ENCODE measurements around the gene SLC41A3.

SLC41A3 gene

DNA sequence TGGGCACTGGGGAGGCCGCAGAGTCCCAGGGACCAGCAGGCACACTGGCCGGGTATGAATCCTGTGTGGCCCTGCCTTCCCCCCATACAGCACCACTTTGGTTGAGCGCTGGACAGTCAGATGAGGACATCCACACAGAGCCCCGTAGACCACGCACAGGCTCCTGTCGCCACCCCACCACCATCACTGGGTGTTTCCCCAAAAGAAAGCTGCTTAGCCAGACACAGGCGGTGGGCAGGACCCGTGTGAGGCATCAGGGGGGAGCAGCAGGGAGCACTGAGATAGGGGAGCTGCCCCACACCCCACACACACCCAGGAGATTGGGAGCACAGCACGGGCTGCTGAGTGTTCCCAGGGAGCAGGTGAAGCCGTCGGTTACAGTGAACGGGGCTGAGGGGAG, 42.4 kb upstream of the SLC41A3 start:
- H3K4me3 ChIP-seq (replicated peaks in 1 of 2; ENCODE audit: low read depth in 2 of 2, low read length in 2 of 2), result no peak overlapping the region
- TF ChIP-seq, protein P1, sequence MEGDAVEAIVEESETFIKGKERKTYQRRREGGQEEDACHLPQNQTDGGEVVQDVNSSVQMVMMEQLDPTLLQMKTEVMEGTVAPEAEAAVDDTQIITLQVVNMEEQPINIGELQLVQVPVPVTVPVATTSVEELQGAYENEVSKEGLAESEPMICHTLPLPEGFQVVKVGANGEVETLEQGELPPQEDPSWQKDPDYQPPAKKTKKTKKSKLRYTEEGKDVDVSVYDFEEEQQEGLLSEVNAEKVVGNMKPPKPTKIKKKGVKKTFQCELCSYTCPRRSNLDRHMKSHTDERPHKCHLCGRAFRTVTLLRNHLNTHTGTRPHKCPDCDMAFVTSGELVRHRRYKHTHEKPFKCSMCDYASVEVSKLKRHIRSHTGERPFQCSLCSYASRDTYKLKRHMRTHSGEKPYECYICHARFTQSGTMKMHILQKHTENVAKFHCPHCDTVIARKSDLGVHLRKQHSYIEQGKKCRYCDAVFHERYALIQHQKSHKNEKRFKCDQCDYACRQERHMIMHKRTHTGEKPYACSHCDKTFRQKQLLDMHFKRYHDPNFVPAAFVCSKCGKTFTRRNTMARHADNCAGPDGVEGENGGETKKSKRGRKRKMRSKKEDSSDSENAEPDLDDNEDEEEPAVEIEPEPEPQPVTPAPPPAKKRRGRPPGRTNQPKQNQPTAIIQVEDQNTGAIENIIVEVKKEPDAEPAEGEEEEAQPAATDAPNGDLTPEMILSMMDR (IDR thresholded peaks at IDR 0.05; ENCODE audit: low read depth, low read length), result no peak
- DNase-seq (ENCODE audit: low read depth in 2 of 2), result no peak

DNA sequence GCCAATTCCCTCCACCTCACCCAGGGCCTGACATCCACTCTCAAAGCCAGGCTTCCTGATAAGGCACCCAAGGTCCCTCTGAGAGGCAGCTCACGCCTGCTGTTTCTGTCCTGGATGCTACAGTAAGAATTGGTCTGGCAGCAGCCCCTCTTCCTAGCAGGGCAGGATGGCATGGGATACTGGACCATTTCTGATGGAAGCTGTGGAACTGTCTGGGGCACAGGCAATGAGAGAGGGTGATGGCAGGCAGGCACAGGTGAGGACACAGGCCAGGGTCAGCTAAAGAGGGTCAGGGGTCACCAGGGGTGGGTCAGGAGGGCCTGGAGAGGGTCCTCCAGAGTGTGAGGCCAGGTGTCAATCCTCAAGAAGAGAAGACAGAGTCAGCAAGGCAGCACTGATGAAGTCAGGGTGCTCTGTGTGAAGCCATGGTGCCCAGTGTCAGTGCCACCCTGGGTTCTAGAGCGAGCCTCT, 41.9 kb upstream of the SLC41A3 start:
- TF ChIP-seq, protein P1 (IDR thresholded peaks at IDR 0.05; ENCODE audit: low read depth, low read length), result no peak
- no peak for DNase-seq (ENCODE audit: low read depth in 2 of 2)

DNA sequence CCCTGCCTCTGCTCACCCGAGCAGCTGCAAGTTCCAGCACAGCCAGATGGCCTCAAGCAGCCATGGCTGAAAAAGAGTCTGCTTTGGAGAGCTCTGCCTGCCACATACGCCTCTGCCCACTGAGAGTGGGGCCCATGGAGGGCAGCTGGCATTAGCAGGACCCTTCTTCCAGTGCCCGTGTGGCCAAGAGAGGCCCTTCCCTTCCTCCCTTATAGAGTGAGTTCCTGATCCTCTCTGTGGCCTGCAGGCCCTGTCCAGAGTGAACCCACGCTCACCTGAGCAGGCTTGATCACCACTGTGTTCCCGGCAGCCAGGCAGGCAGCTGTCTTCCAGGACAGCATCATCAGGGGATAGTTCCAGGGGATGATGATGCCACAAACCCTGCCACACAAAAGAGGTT, 41.4 kb upstream of the SLC41A3 start:
- no peak for DNase-seq (ENCODE audit: low read depth in 2 of 2)
- no peak overlapping the region for H3K4me3 ChIP-seq (replicated peaks in 1 of 2; ENCODE audit: low read depth in 2 of 2, low read length in 2 of 2)
- TF ChIP-seq, protein P1 (IDR thresholded peaks at IDR 0.05; ENCODE audit: low read depth, low read length), result no peak

More for the DNA sequence above, 41.9 kb upstream of the SLC41A3 start:
- no peak overlapping the region for H3K4me3 ChIP-seq (replicated peaks in 1 of 2; ENCODE audit: low read depth in 2 of 2, low read length in 2 of 2)

DNA sequence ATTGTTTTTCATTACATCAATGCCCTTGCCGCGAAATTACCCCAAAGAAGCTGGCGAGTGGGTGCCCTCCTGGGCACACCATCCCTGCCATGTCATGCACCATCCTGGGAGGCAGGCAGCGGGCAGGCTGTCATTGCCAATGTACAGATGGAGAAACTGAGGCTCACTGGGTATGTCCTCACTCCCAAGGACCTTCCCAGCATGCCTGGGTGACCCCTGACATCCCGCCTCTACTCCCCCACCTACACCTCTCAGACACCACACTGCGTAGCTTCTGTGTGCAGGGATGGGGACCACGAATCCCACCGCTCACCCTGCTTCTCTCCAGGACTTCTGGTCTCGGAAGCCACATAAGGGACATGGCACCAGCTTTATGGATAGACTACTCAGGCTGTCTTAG, 41.0 kb upstream of the SLC41A3 start:
- TF ChIP-seq, protein P1 (IDR thresholded peaks at IDR 0.05; ENCODE audit: low read depth, low read length), result no peak
- H3K4me3 ChIP-seq (replicated peaks in 1 of 2; ENCODE audit: low read depth in 2 of 2, low read length in 2 of 2), result no peak overlapping the region
- no peak for DNase-seq (ENCODE audit: low read depth in 2 of 2)

DNA sequence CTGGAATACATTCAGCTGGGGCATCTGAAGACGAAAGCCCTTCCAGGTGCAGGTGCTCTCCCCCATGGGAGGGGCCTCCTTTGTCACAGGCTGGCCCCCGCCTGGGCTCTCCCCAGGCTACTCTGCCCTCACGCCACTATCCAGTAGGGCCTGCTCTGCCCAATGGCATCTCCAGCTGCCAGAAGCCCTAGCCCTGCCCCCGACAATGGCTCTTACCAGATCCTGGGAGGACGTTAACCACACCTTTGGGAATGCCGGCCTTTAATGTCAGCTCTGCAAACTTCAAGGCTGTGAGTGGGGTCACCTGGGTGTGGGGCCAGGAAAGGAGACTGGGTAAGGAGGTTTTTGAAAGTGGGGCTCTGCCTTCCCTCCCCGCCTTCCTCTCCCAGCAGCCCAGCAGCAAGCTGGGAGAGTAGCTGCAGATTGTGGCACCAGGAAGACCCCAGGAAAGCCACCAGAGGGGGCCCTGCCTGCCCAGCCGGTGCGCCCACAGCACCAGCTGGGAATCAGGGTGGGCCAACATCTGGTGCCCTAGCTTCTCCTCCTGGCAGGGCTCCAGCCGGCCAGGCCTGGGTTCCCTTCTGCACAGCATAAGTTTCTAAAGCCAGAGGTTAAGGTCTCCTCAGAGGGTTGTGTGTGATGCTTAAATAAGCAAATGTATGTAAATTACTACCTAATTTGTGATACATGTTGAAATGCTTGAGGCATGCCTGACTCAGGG, 40.4 kb upstream of the SLC41A3 start:
- no peak overlapping the region for H3K4me3 ChIP-seq (replicated peaks in 1 of 2; ENCODE audit: low read depth in 2 of 2, low read length in 2 of 2)
- no peak for DNase-seq (ENCODE audit: low read depth in 2 of 2)
- TF ChIP-seq, protein P1 (IDR thresholded peaks at IDR 0.05; ENCODE audit: low read depth, low read length), result no peak

DNA sequence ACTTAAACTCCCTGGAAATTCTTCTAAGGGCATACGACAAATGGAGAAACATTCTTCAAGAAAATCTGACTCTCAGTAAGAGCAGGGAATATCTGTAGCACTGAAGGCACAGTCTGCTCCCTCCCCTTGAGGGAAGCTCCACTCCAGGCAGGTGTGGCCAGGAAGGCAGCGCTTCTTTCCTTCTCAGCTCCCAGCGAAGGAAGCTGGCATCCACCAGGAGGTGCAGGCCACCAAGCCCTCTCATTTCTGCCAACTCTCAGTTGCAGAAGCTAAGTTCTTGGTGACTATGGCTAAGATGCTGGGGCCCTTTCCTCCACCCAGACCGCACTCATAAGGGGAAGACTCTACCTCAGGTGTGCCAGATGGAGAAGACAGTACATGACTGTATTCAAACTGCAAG, 37.7 kb upstream of the SLC41A3 start:
- TF ChIP-seq, protein P1 (IDR thresholded peaks at IDR 0.05; ENCODE audit: low read depth, low read length), result no peak
- DNase-seq (ENCODE audit: low read depth in 2 of 2), result no peak
- no peak overlapping the region for H3K4me3 ChIP-seq (replicated peaks in 1 of 2; ENCODE audit: low read depth in 2 of 2, low read length in 2 of 2)

DNA sequence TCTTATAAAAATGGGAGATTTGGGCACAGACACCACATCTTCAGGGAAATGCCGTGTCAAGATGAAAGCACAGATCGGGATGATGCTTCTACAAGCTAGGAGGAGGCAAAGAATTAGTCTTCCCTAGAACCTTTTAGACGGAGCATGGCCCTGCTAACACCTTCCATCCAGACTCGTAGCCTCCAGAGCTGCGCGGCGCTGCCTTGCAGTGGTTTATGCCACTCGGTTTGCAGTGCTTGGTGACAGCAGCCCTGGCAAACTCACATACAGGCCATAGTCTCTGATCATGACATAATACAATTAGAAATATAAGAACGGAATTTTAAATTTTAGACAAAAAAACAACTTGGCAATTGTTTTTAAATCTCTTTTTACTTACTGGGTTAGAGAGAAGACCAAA, 37.1 kb upstream of the SLC41A3 start:
- no peak overlapping the region for H3K4me3 ChIP-seq (replicated peaks in 1 of 2; ENCODE audit: low read depth in 2 of 2, low read length in 2 of 2)
- no peak for DNase-seq (ENCODE audit: low read depth in 2 of 2)
- TF ChIP-seq, protein P1 (IDR thresholded peaks at IDR 0.05; ENCODE audit: low read depth, low read length), result no peak

Data from cardiac fibroblast (primary cell).